ENCODE measurements around the gene CPT1C. TPM values are rescaled to one million over a fixed set of nuclear protein-coding genes. Genes with fewer than 3 reads are reported as not detected.

CPT1C gene
- total RNA-seq, 1 donor from 2014 or later, result 0.35 TPM

- Mint-ChIP-seq H3K4me3 (peak overlapping the region; percentile 99), H3K4me1 (peaks cover 70% of the 10 kb centered on the region), H3K9me3 (no peaks in the 10 kb centered on the region), H3K36me3 (ENCODE audit: low read depth) (peaks cover 26% of the 10 kb centered on the region), H3K27ac (peak overlapping the region; percentile 99), H3K27me3 (no peaks in the 10 kb centered on the region)
- no peak for TF ChIP-seq CTCF (IDR thresholded peaks at IDR 0.05)
- DNase-seq (peak; percentile 93), ATAC-seq (ENCODE audit: low read depth) (peak; percentile 67)
- intact Hi-C loops (cut with micrococcal nuclease), result loop anchor here (1.0 to 10.0 kb wide), 13 partner anchors 12 to 1040 kb away; partner anchors contain the start of genes AKT1S1, ALDH16A1, BCL2L12 and DBP
- POLR2A ChIA-PET, result interaction anchor here (0.5 to 6.4 kb wide), 30 partner anchors 12 to 1352 kb away, joined by 3 to 97 read pairs (median 4); partner anchors contain the start of genes AKT1S1, ALDH16A1, AP2A1 and ATF5
- CTCF ChIA-PET, result interaction anchor here (1.0 to 4.7 kb wide), 5 partner anchors 13 to 170 kb away, joined by 4 to 25 read pairs (median 8); partner anchors contain the start of gene RRAS
Observed at GRCh38 chr19:49676784-49677230, 14.1 kb upstream of the CPT1C start.

- ChIA-PET CTCF (interaction anchor here (0.7 to 4.7 kb wide), 4 partner anchors 37 to 452 kb away, joined by 4 to 25 read pairs (median 11); partner anchors contain the start of gene RRAS), POLR2A (interaction anchor here (0.5 to 6.4 kb wide), 26 partner anchors 13 to 1352 kb away, joined by 3 to 97 read pairs (median 7); partner anchors contain the start of genes AKT1S1, ALDH16A1, AP2A1 and ATF5)
- Mint-ChIP-seq H3K4me1 (peaks cover 64% of the 10 kb centered on the region), H3K4me3 (peak within 1 kb of the TSS; percentile 99), H3K36me3 (ENCODE audit: low read depth) (peaks cover 29% of the 10 kb centered on the region), H3K9me3 (no peaks in the 10 kb centered on the region), H3K27me3 (no peaks in the 10 kb centered on the region), H3K27ac (peak within 1 kb of the TSS; percentile 99)
- intact Hi-C loops (cut with micrococcal nuclease), result loop anchor here (1.0 to 10.0 kb wide), 10 partner anchors 12 to 1040 kb away; partner anchors contain the start of genes BCL2L12, DBP, GYS1 and IRF3
- DNase-seq (peak; percentile 71), ATAC-seq (ENCODE audit: low read depth) (peak; percentile 4)
- no peak for TF ChIP-seq CTCF (IDR thresholded peaks at IDR 0.05)
Observed at GRCh38 chr19:49677231-49677900, 13.6 kb upstream of the CPT1C start, which contains the start of gene PRMT1. PRMT1 (plus strand) TSS chr19:49677271; CDS start chr19:49677281, 10 bp downstream.

GRCh38 chr19:49677901-49678674 lies 12.8 kb upstream of the CPT1C start:
- DNase-seq (peak; percentile 70), ATAC-seq (ENCODE audit: low read depth) (peak; percentile 12)
- Mint-ChIP-seq H3K9me3 (no peaks in the 10 kb centered on the region), H3K4me1 (peaks cover 60% of the 10 kb centered on the region), H3K27me3 (no peaks in the 10 kb centered on the region), H3K36me3 (ENCODE audit: low read depth) (peaks cover 34% of the 10 kb centered on the region), H3K27ac (peak overlapping the region; percentile 96), H3K4me3 (peak overlapping the region; percentile 99)
- ChIA-PET CTCF (interaction anchor here (0.7 to 4.7 kb wide), 5 partner anchors 12 to 453 kb away, joined by 4 to 25 read pairs (median 7); partner anchors contain the start of genes BCL2L12 and IRF3), POLR2A (interaction anchor here (0.6 to 6.4 kb wide), 18 partner anchors 8 to 684 kb away, joined by 3 to 97 read pairs (median 6); partner anchors contain the start of genes ALDH16A1, AP2A1, BCL2L12 and GYS1)
- TF ChIP-seq CTCF (IDR thresholded peaks at IDR 0.05), result no peak
- intact Hi-C loops (cut with micrococcal nuclease), result loop anchor here (1.0 to 10.0 kb wide), 13 partner anchors 13 to 1041 kb away; partner anchors contain the start of genes ATF5, BCL2L12, DBP and FLT3LG

- CTCF ChIA-PET, result interaction anchor here (0.6 to 4.7 kb wide), 9 partner anchors 13 to 169 kb away, joined by 3 to 25 read pairs (median 4); partner anchors contain the start of genes BCL2L12, IRF3, NOSIP and RRAS
- no peaks in the 10 kb centered on the region for H3K9me3 Mint-ChIP-seq
Observed at GRCh38 chr19:49678985-49679770, 11.7 kb upstream of the CPT1C start.

More at GRCh38 chr19:49678985-49679770, 11.7 kb upstream of the CPT1C start:
- H3K4me3 Mint-ChIP-seq, result peak overlapping the region; percentile 99
- H3K27ac Mint-ChIP-seq, result peak overlapping the region; percentile 96
- DNase-seq (no peak), ATAC-seq (ENCODE audit: low read depth) (no peak)
- intact Hi-C loops (cut with micrococcal nuclease), result loop anchor here (1.0 to 10.0 kb wide), 9 partner anchors 87 to 1042 kb away; partner anchors contain the start of genes ATF5, DBP, FLT3LG and GYS1
- H3K27me3 Mint-ChIP-seq, result no peaks in the 10 kb centered on the region
- no peak for TF ChIP-seq CTCF (IDR thresholded peaks at IDR 0.05)
- H3K4me1 Mint-ChIP-seq, result peaks cover 50% of the 10 kb centered on the region
- H3K36me3 Mint-ChIP-seq (ENCODE audit: low read depth), result peaks cover 45% of the 10 kb centered on the region
- POLR2A ChIA-PET, result interaction anchor here (0.6 to 6.4 kb wide), 14 partner anchors 9 to 226 kb away, joined by 3 to 97 read pairs (median 5); partner anchors contain the start of genes ALDH16A1, AP2A1, BCL2L12 and IRF3

All from activated B cell treated with CpG ODN at 0.5 μM for 24 hours (primary cell).